HG02642 (cell line): ENCODE measurements around the gene FEV.

Experiments
- ATAC-seq: cut with Tn5 transposase; IDR thresholded peaks from one replicate; pipeline ENCODE4 v1.9.1; 2021; ENCODE audit warnings: mild to moderate bottlenecking; ENCODE audit not compliant: unreplicated experiment, poor library complexity

The FEV gene

GRCh38 chr2:218980735-218981389 is 4.1 kb downstream of the FEV start:
- ATAC-seq, result no peak

GRCh38 chr2:218979846-218980734 is 4.9 kb downstream of the FEV start:
- ATAC-seq, result peak; percentile 87

GRCh38 chr2:218975060-218975777 is 9.8 kb downstream of the FEV start:
- no peak for ATAC-seq

- no peak for ATAC-seq
These were observed 14.1 kb downstream of the FEV start for GRCh38 chr2:218970894-218971293.

- no peak for ATAC-seq
These were observed 20.8 kb downstream of the FEV start for GRCh38 chr2:218964041-218964771.

GRCh38 chr2:218963601-218964000 is 21.4 kb downstream of the FEV start:
- no peak for ATAC-seq

- ATAC-seq, result no peak
These were observed 22.0 kb downstream of the FEV start for GRCh38 chr2:218962859-218963492.

GRCh38 chr2:218961651-218962570 is 23.1 kb downstream of the FEV start:
- ATAC-seq, result no peak

- ATAC-seq, result no peak
These were observed 23.8 kb downstream of the FEV start for GRCh38 chr2:218961229-218961628.

GRCh38 chr2:218960309-218961165 is 24.4 kb downstream of the FEV start:
- ATAC-seq, result no peak

- ATAC-seq, result no peak
These were observed 25.1 kb downstream of the FEV start for GRCh38 chr2:218959761-218960308.

- ATAC-seq, result peak; percentile 95
These were observed 25.7 kb downstream of the FEV start, which contains the start of gene CDK5R2 for GRCh38 chr2:218959141-218959731. Gene CDK5R2, plus strand, starts transcription at chr2:218959666. Its CDS starts 155 bp downstream, at chr2:218959821.

- no peak for ATAC-seq
These were observed 26.7 kb downstream of the FEV start for GRCh38 chr2:218958276-218958675.

GRCh38 chr2:218957671-218958070 is 27.3 kb downstream of the FEV start:
- ATAC-seq, result no peak

GRCh38 chr2:218956039-218956438 is 28.9 kb downstream of the FEV start:
- ATAC-seq, result no peak

GRCh38 chr2:218954541-218955300 is 30.3 kb downstream of the FEV start:
- ATAC-seq, result no peak
